ENCODE data around the gene SEMA4C. TPM values are rescaled to one million over a fixed set of nuclear protein-coding genes. Genes with fewer than 3 reads are reported as not detected.

Gene SEMA4C
- total and polyA plus RNA-seq, 9 of the 15 experiments (the other 6 are each of a cell fraction or from before 2014, with no cell fraction given): 0.32 to 59.7 (median 23.9) TPM

GRCh38 chr2:96819128-96819875 lies 50.6 kb downstream of the SEMA4C start (continued):
- TF ChIP-seq, protein P1, sequence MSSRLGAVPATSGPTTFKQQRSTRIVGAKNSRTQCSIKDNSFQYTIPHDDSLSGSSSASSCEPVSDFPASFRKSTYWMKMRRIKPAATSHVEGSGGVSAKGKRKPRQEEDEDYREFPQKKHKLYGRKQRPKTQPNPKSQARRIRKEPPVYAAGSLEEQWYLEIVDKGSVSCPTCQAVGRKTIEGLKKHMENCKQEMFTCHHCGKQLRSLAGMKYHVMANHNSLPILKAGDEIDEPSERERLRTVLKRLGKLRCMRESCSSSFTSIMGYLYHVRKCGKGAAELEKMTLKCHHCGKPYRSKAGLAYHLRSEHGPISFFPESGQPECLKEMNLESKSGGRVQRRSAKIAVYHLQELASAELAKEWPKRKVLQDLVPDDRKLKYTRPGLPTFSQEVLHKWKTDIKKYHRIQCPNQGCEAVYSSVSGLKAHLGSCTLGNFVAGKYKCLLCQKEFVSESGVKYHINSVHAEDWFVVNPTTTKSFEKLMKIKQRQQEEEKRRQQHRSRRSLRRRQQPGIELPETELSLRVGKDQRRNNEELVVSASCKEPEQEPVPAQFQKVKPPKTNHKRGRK (tag; IDR thresholded peaks at IDR 0.05): no peak
- TF ChIP-seq TCFL5 (CRISPR knock-in tag; conservative IDR thresholded peaks at IDR 0.05) (no peak), NCOA4 (IDR thresholded peaks at IDR 0.05; ENCODE audit: partially characterized antibody) (no peak), SMARCE1 (IDR thresholded peaks at IDR 0.05) (peak; percentile 52; the same call in 1 of the 2 replicates), MTA2 (IDR thresholded peaks at IDR 0.05; ENCODE audit: low read depth) (peak; percentile 61), NFIC (IDR thresholded peaks at IDR 0.05) (peak; percentile 30; the same call in 1 of the 2 replicates), CREB5 (CRISPR knock-in tag; IDR thresholded peaks at IDR 0.05) (no peak), L3MBTL2 (IDR thresholded peaks at IDR 0.05) (peak; percentile 48), ZNF408 (CRISPR knock-in tag; IDR thresholded peaks at IDR 0.05; ENCODE audit: low read depth) (no peak), RBBP5 (IDR thresholded peaks at IDR 0.05; ENCODE audit: borderline replicate concordance, insufficient read depth, low read length, poor library complexity, severe bottlenecking) (no peak), HDAC1 (IDR thresholded peaks at IDR 0.05) (peak in 1 of 2 experiments; percentile 63; a peak in 2 of 4 replicates), CBX1 (IDR thresholded peaks at IDR 0.05; ENCODE audit: low read depth) (no peak), MAZ (CRISPR knock-in tag; conservative IDR thresholded peaks at IDR 0.05 in 1 of 2, IDR thresholded peaks at IDR 0.05 in 1 of 2) (peak in 1 of 2 experiments; percentile 48; a peak in 2 of 4 replicates), ZNF561 (CRISPR knock-in tag; conservative IDR thresholded peaks at IDR 0.05) (no peak), HEY1 (CRISPR knock-in tag; IDR thresholded peaks at IDR 0.05; ENCODE audit: borderline replicate concordance) (no peak), SRSF1 (IDR thresholded peaks at IDR 0.05; ENCODE audit: low read depth, low read length) (no peak), ZNF143 (CRISPR knock-in tag; IDR thresholded peaks at IDR 0.05) (no peak), FOXA1 (IDR thresholded peaks at IDR 0.05; ENCODE audit: borderline replicate concordance) (no peak), SMARCA4 (IDR thresholded peaks at IDR 0.05) (peak; percentile 70), GATA2 (CRISPR knock-in tag; IDR thresholded peaks at IDR 0.05) (peak; percentile 78), TEAD4 (IDR thresholded peaks at IDR 0.05; ENCODE audit: low read length) (peak; percentile 32; the same call in 1 of the 2 replicates), TEAD4 (CRISPR knock-in tag; IDR thresholded peaks at IDR 0.05; ENCODE audit: borderline replicate concordance) (no peak), SMARCC2 (IDR thresholded peaks at IDR 0.05; ENCODE audit: low read depth) (0 out of 2 replicates have a peak, but pooled peaks have one; percentile 31), ZNF778 (CRISPR knock-in tag; IDR thresholded peaks at IDR 0.05) (no peak)
- TF ChIP-seq, protein P2, sequence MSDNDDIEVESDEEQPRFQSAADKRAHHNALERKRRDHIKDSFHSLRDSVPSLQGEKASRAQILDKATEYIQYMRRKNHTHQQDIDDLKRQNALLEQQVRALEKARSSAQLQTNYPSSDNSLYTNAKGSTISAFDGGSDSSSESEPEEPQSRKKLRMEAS (CRISPR knock-in tag; IDR thresholded peaks at IDR 0.05): peak; percentile 52
- TF ChIP-seq, protein P3, sequence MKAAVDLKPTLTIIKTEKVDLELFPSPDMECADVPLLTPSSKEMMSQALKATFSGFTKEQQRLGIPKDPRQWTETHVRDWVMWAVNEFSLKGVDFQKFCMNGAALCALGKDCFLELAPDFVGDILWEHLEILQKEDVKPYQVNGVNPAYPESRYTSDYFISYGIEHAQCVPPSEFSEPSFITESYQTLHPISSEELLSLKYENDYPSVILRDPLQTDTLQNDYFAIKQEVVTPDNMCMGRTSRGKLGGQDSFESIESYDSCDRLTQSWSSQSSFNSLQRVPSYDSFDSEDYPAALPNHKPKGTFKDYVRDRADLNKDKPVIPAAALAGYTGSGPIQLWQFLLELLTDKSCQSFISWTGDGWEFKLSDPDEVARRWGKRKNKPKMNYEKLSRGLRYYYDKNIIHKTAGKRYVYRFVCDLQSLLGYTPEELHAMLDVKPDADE (conservative IDR thresholded peaks at IDR 0.05; ENCODE audit: control insufficient read depth, low read depth, low read length): no peak
